Occipital lobe (tissue), 2 donors: ENCODE results near the gene IRAK2. TPM values are rescaled to one million over a fixed set of nuclear protein-coding genes. Genes with fewer than 3 reads are reported as not detected.
"Not testable (repeated sequence)": the region's sequence is repeated elsewhere in the genome, so short reads cannot be mapped to it uniquely, and the experiment has no call there.

ENCODE experiments used
- DNase-seq: peaks from one replicate; lab custom pipeline; 2025; lab: John Stamatoyannopoulos, UW
- total RNA-seq: library from RNA; depleted of rRNA; stranded (reverse); fragments of >200 nt; gene quantifications from one replicate; pipeline ENCODE4 v1.2.3, GENCODE V29; 2014

The IRAK2 gene
- total RNA-seq, 1 donor from 2014 or later = 3.7 TPM

GRCh38 chr3:10160346-10160745 is 4.4 kb upstream of the IRAK2 start:
- no peak for DNase-seq

GRCh38 chr3:10160925-10161324 is 3.8 kb upstream of the IRAK2 start:
- DNase-seq = no peak

- DNase-seq = no peak
These were observed 2.5 kb upstream of the IRAK2 start for GRCh38 chr3:10162185-10162584.

- not testable (repeated sequence) for DNase-seq
These were observed 546 bp upstream of the IRAK2 start for GRCh38 chr3:10164201-10164545.

- DNase-seq = no peak
These were observed 1.5 kb downstream of the IRAK2 start for GRCh38 chr3:10166213-10166604.

- DNase-seq = no peak
These were observed 4.3 kb downstream of the IRAK2 start for GRCh38 chr3:10169000-10169496.

- no peak for DNase-seq
These were observed 6.3 kb downstream of the IRAK2 start for GRCh38 chr3:10170915-10171478.

GRCh38 chr3:10173095-10173925 is 8.6 kb downstream of the IRAK2 start:
- DNase-seq = no peak

GRCh38 chr3:10173926-10174435 is 9.3 kb downstream of the IRAK2 start:
- DNase-seq = peak; percentile 44

GRCh38 chr3:10175334-10175733 is 10.6 kb downstream of the IRAK2 start:
- DNase-seq = not testable (repeated sequence)

GRCh38 chr3:10176150-10176549 is 11.4 kb downstream of the IRAK2 start:
- DNase-seq = not testable (repeated sequence)

GRCh38 chr3:10177737-10178136 is 13.0 kb downstream of the IRAK2 start:
- DNase-seq = no peak

GRCh38 chr3:10178892-10179291 is 14.2 kb downstream of the IRAK2 start:
- DNase-seq = no peak

GRCh38 chr3:10180289-10180688 is 15.6 kb downstream of the IRAK2 start:
- no peak for DNase-seq

GRCh38 chr3:10180738-10181295 is 16.1 kb downstream of the IRAK2 start:
- DNase-seq = no peak

GRCh38 chr3:10182950-10183349 is 18.2 kb downstream of the IRAK2 start:
- no peak for DNase-seq

- no peak for DNase-seq
These were observed 19.5 kb downstream of the IRAK2 start for GRCh38 chr3:10184250-10184649.

GRCh38 chr3:10185804-10186762 is 21.4 kb downstream of the IRAK2 start:
- no peak for DNase-seq

GRCh38 chr3:10187290-10187876 is 22.7 kb downstream of the IRAK2 start:
- no peak for DNase-seq

GRCh38 chr3:10187944-10188343 is 23.2 kb downstream of the IRAK2 start:
- DNase-seq = no peak
